ENCODE data around the gene PAX5.

PAX5 gene

DNA sequence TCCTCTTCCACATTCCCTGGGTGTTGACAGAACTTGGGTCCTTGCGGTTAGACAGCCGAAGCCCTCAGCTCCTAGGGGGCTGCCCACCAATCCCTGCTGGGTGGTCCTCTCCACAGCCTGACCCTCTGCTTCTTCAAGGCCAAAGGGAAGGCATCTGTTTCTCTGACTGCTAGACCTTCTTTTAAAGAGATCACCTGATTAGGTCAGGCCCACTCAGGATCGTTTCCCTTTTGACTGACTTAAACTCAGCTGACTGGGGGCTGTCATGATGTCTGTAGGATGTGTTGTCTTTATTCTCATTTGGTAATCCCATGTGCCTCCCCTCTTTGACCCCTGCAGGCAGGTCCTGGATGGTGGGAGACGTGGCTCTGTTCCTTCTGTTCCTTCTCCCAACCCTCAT lies 207.5 kb downstream of the PAX5 start:
- H3K27me3 ChIP-seq = no peaks in the 10 kb centered on the region
- H3K27ac ChIP-seq = no peak overlapping the region
- no peak for TF ChIP-seq Cebpa-rat (IDR thresholded peaks at IDR 0.05)
- H3K36me3 ChIP-seq = no peaks in the 10 kb centered on the region
- H3K9ac ChIP-seq = no peak overlapping the region
- no peak overlapping the region for H3K4me2 ChIP-seq
- H3K4me3 ChIP-seq = no peak overlapping the region
- H4K20me1 ChIP-seq = peaks cover 0 to 1% (median 0%) of the 10 kb centered on the region in 11 experiments; a peak in 1 of 22 replicates
- no peaks in the 10 kb centered on the region for H3K9me3 ChIP-seq (replicated peaks in 1 of 11)
- H3K4me1 ChIP-seq = peaks cover 12 to 19% (median 14%) of the 10 kb centered on the region in 10 experiments

DNA sequence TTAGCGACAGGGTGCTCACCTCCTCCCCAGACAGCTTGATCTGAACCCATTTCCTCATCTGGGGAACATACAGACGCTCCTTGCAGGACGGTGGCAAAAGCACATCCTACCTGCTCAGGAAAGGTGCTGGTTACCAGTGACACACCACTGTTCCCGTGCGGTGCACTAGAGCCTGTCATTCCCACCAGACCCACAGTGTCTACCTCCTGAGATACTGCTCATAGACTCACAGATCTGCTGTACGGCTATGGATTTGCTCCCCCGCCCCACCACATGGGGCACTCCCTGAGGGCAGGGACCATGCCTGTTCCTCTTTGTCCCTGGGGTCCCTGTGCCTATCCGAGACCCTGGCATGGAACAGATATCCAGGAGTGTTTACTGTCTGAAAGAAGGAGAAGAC lies 208.9 kb downstream of the PAX5 start:
- H3K27me3 ChIP-seq = no peaks in the 10 kb centered on the region

DNA sequence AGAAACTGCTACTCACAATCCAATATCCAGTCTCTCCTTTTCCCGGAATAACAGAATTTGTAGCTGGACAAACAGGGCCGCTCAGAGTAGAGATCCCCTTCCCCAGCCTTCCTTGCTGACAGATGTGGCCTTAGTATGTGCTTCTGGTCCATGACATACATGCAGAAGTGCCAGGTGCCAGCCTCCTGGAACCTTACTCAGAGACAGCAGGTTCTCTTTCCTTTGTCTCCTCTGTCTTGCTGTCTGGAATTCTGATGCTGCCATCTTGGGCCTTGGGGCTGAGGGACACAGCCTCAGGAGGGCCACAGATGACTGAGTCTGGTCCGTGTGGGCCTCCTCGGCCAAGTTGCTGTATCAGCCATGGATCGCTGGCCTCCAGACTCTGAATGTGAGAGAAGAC lies 210.1 kb downstream of the PAX5 start:
- H3K9ac ChIP-seq = no peak overlapping the region
- no peak overlapping the region for H3K4me2 ChIP-seq
- no peak overlapping the region for H3K27ac ChIP-seq
- H3K36me3 ChIP-seq = no peaks in the 10 kb centered on the region
- no peaks in the 10 kb centered on the region for H3K9me3 ChIP-seq (replicated peaks in 1 of 11)
- H4K20me1 ChIP-seq = no peaks in the 10 kb centered on the region
- H3K4me3 ChIP-seq = no peak overlapping the region
- no peaks in the 10 kb centered on the region for H3K27me3 ChIP-seq
- H3K4me1 ChIP-seq = peaks cover 8 to 12% (median 10%) of the 10 kb centered on the region in 10 experiments
- TF ChIP-seq Cebpa-rat (IDR thresholded peaks at IDR 0.05) = no peak

More for the DNA sequence above, 208.9 kb downstream of the PAX5 start:
- H4K20me1 ChIP-seq = no peaks in the 10 kb centered on the region
- H3K36me3 ChIP-seq = no peaks in the 10 kb centered on the region
- peaks cover 11 to 15% (median 13%) of the 10 kb centered on the region in 10 experiments for H3K4me1 ChIP-seq
- no peak overlapping the region for H3K4me2 ChIP-seq
- H3K9me3 ChIP-seq (replicated peaks in 1 of 11) = no peaks in the 10 kb centered on the region
- H3K9ac ChIP-seq = no peak overlapping the region
- H3K27ac ChIP-seq = no peak overlapping the region
- no peak for TF ChIP-seq Cebpa-rat (IDR thresholded peaks at IDR 0.05)
- H3K4me3 ChIP-seq = no peak overlapping the region

DNA sequence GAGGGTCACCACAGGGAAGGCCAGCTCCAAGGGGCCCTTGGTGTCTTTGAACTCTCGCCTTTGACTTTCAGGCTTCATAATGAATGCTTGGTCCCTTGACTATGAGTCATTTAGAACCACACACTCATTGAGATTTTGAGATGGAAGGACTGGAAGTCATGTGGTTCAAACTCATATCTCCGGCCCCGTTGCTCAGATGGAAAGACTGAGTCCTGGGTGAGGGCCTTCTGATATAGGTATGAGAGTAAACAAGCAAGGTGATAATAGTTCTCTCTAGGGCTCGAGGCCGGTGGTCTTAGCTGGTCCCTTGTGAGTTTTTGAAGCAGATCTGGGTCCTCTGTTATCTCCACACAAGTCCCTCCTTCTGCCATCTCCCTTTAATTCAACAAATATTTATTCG lies 210.6 kb downstream of the PAX5 start:
- peaks cover 3 to 7% (median 6%) of the 10 kb centered on the region in 10 experiments for H3K4me1 ChIP-seq
- H3K9me3 ChIP-seq (replicated peaks in 1 of 11) = no peaks in the 10 kb centered on the region
- no peak overlapping the region for H3K27ac ChIP-seq
- no peak overlapping the region for H3K4me3 ChIP-seq
- H3K4me2 ChIP-seq = no peak overlapping the region
- no peak overlapping the region for H3K9ac ChIP-seq
- H4K20me1 ChIP-seq = no peaks in the 10 kb centered on the region
- no peaks in the 10 kb centered on the region for H3K27me3 ChIP-seq
- H3K36me3 ChIP-seq = no peaks in the 10 kb centered on the region
- TF ChIP-seq Cebpa-rat (IDR thresholded peaks at IDR 0.05) = no peak

DNA sequence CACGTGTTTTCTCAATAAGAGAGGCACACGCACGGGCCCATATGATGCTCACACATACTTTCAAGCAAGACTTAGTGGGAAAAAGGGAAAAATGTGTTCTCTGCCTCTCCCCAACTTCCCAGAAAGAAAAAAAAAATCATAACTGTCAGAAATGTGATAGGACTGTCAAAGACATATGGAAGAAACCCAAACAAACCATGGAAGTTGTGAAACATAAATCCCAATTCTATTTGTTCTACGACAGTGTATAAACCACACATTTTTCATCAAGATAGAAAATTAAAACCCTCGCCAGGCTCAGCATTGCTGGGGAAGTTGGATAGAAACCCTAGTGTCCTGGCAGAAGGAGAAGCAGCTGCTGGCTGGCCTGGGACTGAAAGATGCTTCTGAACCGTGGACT lies 211.9 kb downstream of the PAX5 start:
- Histone ChIP-seq H3K4me2 (no peak overlapping the region), H3K4me1 (peaks cover 0 to 3% (median 0%) of the 10 kb centered on the region in 10 experiments; a peak in 2 of 20 replicates), H3K27me3 (no peaks in the 10 kb centered on the region), H4K20me1 (no peaks in the 10 kb centered on the region), H3K9ac (no peak overlapping the region), H3K27ac (no peak overlapping the region), H3K36me3 (no peaks in the 10 kb centered on the region), H3K4me3 (no peak overlapping the region), H3K9me3 (replicated peaks in 1 of 11) (no peaks in the 10 kb centered on the region)
- no peak for TF ChIP-seq Cebpa-rat (IDR thresholded peaks at IDR 0.05)

DNA sequence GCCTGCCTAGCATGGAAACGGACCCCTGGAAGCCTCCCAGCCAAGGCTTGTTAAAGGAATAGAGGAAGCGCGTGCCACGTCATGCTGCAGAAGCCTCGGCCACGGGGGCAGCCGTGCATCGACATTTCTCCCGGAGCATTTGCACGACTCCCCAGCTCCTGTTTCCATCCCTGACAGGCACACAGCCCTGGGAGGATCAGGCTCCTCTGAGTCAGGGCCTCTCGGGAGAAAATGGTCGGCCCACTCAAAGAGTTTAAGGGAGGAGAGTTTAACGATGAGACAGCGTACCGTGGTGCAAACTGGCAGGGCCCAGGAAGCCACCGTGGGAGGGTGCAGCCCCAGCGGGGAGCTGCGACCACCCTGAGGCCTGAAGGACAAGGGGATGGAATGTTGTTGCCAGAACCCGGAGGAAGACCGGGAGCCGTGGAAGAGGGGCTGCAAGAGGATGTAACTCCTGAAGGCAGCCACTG lies 213.6 kb downstream of the PAX5 start:
- Histone ChIP-seq H3K27me3 (no peaks in the 10 kb centered on the region), H3K4me3 (no peak overlapping the region), H4K20me1 (no peaks in the 10 kb centered on the region), H3K9me3 (replicated peaks in 1 of 11) (no peaks in the 10 kb centered on the region), H3K9ac (no peak overlapping the region), H3K36me3 (no peaks in the 10 kb centered on the region), H3K4me2 (no peak overlapping the region), H3K4me1 (peaks cover 0 to 3% (median 0%) of the 10 kb centered on the region in 10 experiments; a peak in 2 of 20 replicates), H3K27ac (no peak overlapping the region)
- TF ChIP-seq Cebpa-rat (IDR thresholded peaks at IDR 0.05) = no peak

DNA sequence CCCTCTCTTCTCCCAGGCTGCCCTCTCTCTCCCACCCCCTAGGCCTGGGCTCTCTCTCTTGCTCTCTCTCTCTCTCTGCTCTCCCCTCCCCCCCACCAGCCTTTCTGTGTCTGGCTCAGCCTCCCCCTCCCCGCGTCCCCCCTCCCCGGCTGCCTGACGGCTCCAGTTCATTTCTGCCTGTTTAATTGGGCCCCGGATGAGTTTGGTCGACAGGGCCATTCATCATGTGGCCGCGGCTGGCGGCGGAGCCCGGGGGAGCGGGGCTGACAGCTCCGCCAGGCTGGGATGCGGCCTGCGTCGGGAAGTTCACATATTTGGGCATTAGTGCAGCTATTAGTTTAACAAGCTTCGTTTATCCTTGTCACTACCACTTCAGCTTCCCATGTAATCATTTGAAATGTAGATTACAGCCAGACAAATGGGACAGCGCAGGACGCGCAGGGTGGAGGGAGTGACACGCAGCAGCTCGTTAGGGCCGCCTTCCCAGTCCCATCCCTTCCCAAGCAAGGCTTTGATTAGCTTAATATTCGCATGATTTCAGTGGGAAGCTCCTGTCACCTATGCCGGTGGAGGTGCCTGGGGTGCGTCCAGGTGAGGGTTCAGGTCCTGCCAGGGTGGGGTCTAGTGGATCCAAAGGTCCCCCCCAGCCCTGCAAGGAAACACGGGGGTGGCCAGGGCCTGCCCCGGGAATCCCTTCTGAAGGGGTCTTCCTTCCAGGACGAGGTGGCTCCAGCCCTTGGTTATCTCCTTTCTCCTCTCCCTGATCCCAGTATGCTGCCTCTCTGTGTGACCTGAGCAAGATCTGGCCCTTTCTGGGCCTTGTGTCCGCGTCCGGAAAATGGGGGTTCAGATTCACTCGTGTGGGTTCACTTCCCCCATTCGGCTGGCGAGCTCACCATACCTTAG lies 214.8 kb downstream of the PAX5 start:
- Histone ChIP-seq H3K36me3 (no peaks in the 10 kb centered on the region), H3K4me1 (peaks cover 0 to 3% (median 0%) of the 10 kb centered on the region in 10 experiments; a peak in 2 of 20 replicates), H4K20me1 (no peaks in the 10 kb centered on the region), H3K9me3 (replicated peaks in 1 of 11) (no peaks in the 10 kb centered on the region; a peak in 1 of 22 replicates), H3K27me3 (no peaks in the 10 kb centered on the region; a peak in 1 of 22 replicates), H3K4me3 (no peak overlapping the region), H3K4me2 (no peak overlapping the region), H3K9ac (no peak overlapping the region), H3K27ac (no peak overlapping the region)
- no peak for TF ChIP-seq Cebpa-rat (IDR thresholded peaks at IDR 0.05)

DNA sequence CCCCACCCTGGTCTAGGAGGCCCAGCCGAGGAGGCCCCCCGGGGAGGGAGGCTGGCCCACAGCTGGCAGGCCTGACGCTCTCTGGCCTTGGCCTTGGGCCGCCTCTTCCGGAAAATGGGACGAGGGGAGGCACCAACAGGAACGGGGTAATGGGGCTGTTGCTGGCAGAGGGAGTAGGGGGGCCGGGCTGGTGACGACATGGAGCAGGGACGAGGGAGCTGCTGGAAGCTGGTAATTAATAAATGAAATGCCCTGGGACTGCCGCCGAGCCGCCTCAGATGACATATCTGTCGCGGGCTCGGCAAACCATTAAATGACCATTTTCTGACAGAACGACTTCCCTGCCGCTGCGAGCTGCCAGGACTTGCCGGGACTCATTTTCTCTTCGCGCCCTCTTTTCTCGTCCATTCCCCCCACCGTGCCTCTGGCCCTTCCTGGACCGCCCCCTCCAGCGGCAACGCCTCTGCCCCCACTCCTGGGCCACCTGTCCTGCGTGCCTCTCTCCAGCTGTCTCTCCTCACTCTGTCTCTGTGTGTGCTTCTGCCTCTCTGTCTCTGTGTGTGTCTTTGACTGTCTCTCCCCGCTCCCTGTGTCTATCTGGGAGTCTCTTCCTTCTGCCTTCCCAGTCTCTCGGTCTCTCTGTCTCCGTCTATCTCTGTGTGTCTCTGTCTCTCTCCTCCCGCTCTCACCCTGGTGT lies 215.7 kb downstream of the PAX5 start:
- peaks cover 0 to 3% (median 0%) of the 10 kb centered on the region in 10 experiments; a peak in 2 of 20 replicates for H3K4me1 ChIP-seq

DNA sequence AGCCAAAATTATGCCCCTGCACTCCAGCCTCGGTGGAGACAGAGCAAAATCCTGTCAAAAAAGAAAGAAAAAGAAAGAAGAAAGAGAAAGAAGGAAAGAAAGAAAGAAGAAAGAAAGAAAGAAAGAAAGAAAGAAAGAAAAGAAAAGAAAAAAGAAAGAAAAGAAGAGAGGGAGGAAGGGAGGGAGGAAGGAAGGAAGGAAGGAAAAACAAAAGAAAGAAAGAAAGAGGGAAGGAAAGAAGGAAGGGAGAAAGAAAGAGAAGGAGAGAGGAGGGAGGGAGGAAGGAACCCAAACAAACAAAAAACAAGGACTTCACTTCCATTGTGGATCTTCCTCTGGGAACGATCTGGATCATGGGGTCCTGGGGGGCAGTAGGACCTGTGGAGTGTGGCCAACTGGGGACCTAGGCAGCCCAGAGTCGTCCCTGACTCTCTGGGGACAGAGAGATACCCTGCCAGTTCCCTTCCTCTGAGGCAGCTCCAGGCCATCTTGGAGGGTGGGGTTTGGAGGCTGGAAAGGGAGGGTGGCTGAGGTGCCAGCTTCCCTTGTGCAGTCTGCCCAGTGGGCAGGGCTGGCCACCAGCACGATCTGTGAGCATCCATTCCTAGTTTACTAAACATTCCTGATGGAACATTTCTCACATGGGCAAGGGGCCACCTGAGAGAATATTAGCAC lies 216.8 kb downstream of the PAX5 start:
- no peak for TF ChIP-seq Cebpa-rat (IDR thresholded peaks at IDR 0.05)
- Histone ChIP-seq H3K36me3 (no peaks in the 10 kb centered on the region), H3K4me3 (no peak overlapping the region), H3K27ac (no peak overlapping the region), H4K20me1 (no peaks in the 10 kb centered on the region), H3K9me3 (replicated peaks in 1 of 11) (peaks cover 0 to 9% (median 0%) of the 10 kb centered on the region in 11 experiments; a peak in 1 of 22 replicates), H3K27me3 (no peaks in the 10 kb centered on the region; a peak in 1 of 22 replicates), H3K9ac (no peak overlapping the region), H3K4me1 (peaks cover 0 to 3% (median 0%) of the 10 kb centered on the region in 10 experiments; a peak in 2 of 20 replicates), H3K4me2 (peak overlapping the region in 1 of 11 experiments; percentile 12; a peak in 1 of 22 replicates)

More for the DNA sequence above, 215.7 kb downstream of the PAX5 start:
- no peak for TF ChIP-seq Cebpa-rat (IDR thresholded peaks at IDR 0.05)
- H3K9ac ChIP-seq = no peak overlapping the region
- no peaks in the 10 kb centered on the region for H4K20me1 ChIP-seq
- H3K4me3 ChIP-seq = no peak overlapping the region
- H3K9me3 ChIP-seq (replicated peaks in 1 of 11) = no peaks in the 10 kb centered on the region; a peak in 1 of 22 replicates
- H3K4me2 ChIP-seq = no peak overlapping the region
- H3K27me3 ChIP-seq = no peaks in the 10 kb centered on the region; a peak in 1 of 22 replicates
- no peak overlapping the region for H3K27ac ChIP-seq
- no peaks in the 10 kb centered on the region for H3K36me3 ChIP-seq
